HG03565 (cell line): ENCODE results near the gene MAPRE3.
"Not testable (repeated sequence)": the region's sequence is repeated elsewhere in the genome, so short reads cannot be mapped to it uniquely, and the experiment has no call there.

ENCODE experiments used
- ATAC-seq: cut with Tn5 transposase; IDR thresholded peaks from one replicate; pipeline ENCODE4 v1.9.1; 2021; ENCODE audit warnings: mild to moderate bottlenecking, moderate library complexity; ENCODE audit not compliant: unreplicated experiment

MAPRE3 gene

GRCh38 chr2:27060323-27060722 is 89.9 kb downstream of the MAPRE3 start:
- no peak for ATAC-seq

GRCh38 chr2:27065128-27065527 is 94.7 kb downstream of the MAPRE3 start:
- ATAC-seq, result no peak

- ATAC-seq, result no peak
Measured at GRCh38 chr2:27067385-27067784, 96.9 kb downstream of the MAPRE3 start.

GRCh38 chr2:27069436-27069835 is 99.0 kb downstream of the MAPRE3 start:
- no peak for ATAC-seq

- no peak for ATAC-seq
Measured at GRCh38 chr2:27069961-27070618, 99.7 kb downstream of the MAPRE3 start.

GRCh38 chr2:27070653-27071276 is 100.3 kb downstream of the MAPRE3 start:
- ATAC-seq, result no peak

- ATAC-seq, result peak; percentile 77
Measured at GRCh38 chr2:27071277-27071989, 101.0 kb downstream of the MAPRE3 start, which contains the start of gene OST4. Gene OST4, minus strand, starts transcription at chr2:27071654.

- no peak for ATAC-seq
Measured at GRCh38 chr2:27071990-27072830, 101.8 kb downstream of the MAPRE3 start.

GRCh38 chr2:27072920-27073319 is 102.5 kb downstream of the MAPRE3 start:
- ATAC-seq, result no peak

- no peak for ATAC-seq
Measured at GRCh38 chr2:27073782-27074181, 103.3 kb downstream of the MAPRE3 start.

- ATAC-seq, result no peak
Measured at GRCh38 chr2:27074738-27075565, 104.5 kb downstream of the MAPRE3 start.

- not testable (repeated sequence) for ATAC-seq
Measured at GRCh38 chr2:27075566-27075871, 105.1 kb downstream of the MAPRE3 start.

GRCh38 chr2:27076323-27076722 is 105.9 kb downstream of the MAPRE3 start:
- no peak for ATAC-seq
